T-cell (primary cell): Measurements from ENCODE around the gene LRRC2. TPM values are rescaled to one million over a fixed set of nuclear protein-coding genes. Genes with fewer than 3 reads are reported as not detected.

Experiments
- ATAC-seq, 4 experiments: fragments of 200-7000 bp in 3 of 4; fragments of 150-1000 bp in 1 of 4; cut with Tn5 transposase; replicated peaks in 1 of 4; 1 replicate in 3 of 4; 2 replicates in 1 of 4; pipeline ENCODE4 v1.10.0; 2021; ENCODE audit warnings: moderate library complexity in 3 of 4, mild to moderate bottlenecking in 2 of 4, moderate number of reproducible peaks in 1 of 4
- CTCF ChIA-PET, 2 donors: fragments of 300-600 bp; sonication (Branson Sonifier 250); formaldehyde crosslinking; loops; one replicate each; lab custom pipeline; 2022; ENCODE audit warnings: antibody characterized with exemption in 2 of 2; lab: Charles Lee
- POLR2A ChIA-PET, 2 donors: fragments of 300-600 bp; sonication (Branson Sonifier 250); formaldehyde crosslinking; loops; one replicate each; lab custom pipeline; 2022; ENCODE audit warnings: antibody characterized with exemption in 2 of 2; lab: Charles Lee
- DNase-seq, 35 experiments: peaks; one replicate each; pipeline versions ENCODE4 v3.0.0 to v3.0.0-alpha.2; 2013 to 2023
- H3K27ac ChIP-seq: one replicate; pipeline ENCODE4 v1.5.1; 2013; ENCODE audit warnings: low read length
- H3K27me3 ChIP-seq, 2 experiments: replicated peaks in 1 of 2; 1 replicate in 1 of 2; 2 replicates in 1 of 2; pipeline versions ENCODE4 v1.6.1 to v1.7.0; 2013; ENCODE audit warnings: low read length in 1 of 2, mixed read lengths in 1 of 2; ENCODE audit not compliant: control insufficient read depth in 2 of 2, insufficient read depth in 2 of 2; ENCODE audit errors: extremely low read depth in 1 of 2
- H3K36me3 ChIP-seq, 2 donors: 1 replicate in 1 of 2; 2 replicates in 1 of 2; pipeline versions ENCODE4 v1.6.1 to v1.7.0; 2013; ENCODE audit warnings: low read length in 1 of 2; ENCODE audit not compliant: control insufficient read depth in 2 of 2, insufficient read depth in 1 of 2; ENCODE audit errors: extremely low read depth in 1 of 2
- H3K4me1 ChIP-seq, 2 experiments: 1 replicate in 1 of 2; 2 replicates in 1 of 2; pipeline versions ENCODE4 v1.6.1 to v1.7.0; 2013; ENCODE audit warnings: low read length in 2 of 2, mixed read lengths in 1 of 2; ENCODE audit not compliant: insufficient read depth in 2 of 2, control insufficient read depth in 1 of 2; ENCODE audit errors: extremely low read depth in 1 of 2
- H3K4me3 ChIP-seq, 2 donors: 1 replicate in 1 of 2; 2 replicates in 1 of 2; pipeline versions ENCODE4 v1.5.1 to v1.7.0; 2013; ENCODE audit warnings: mild to moderate bottlenecking in 2 of 2, low read length in 1 of 2, moderate library complexity in 1 of 2; ENCODE audit not compliant: control insufficient read depth in 1 of 2; ENCODE audit errors: extremely low read depth in 1 of 2
- H3K9me3 ChIP-seq: 2 replicates; pipeline ENCODE4 v1.7.0; 2013
- H3K27ac Mint-ChIP-seq, 2 donors: one replicate each; pipeline ENCODE4 v1.8.0; 2020 to 2021; ENCODE audit warnings: mild to moderate bottlenecking in 2 of 2, mixed read lengths in 2 of 2
- H3K27me3 Mint-ChIP-seq, 2 donors: one replicate each; pipeline ENCODE4 v1.8.0; 2021 to 2022; ENCODE audit warnings: mixed read lengths in 2 of 2
- H3K36me3 Mint-ChIP-seq: one replicate; pipeline ENCODE4 v1.8.0; 2021; ENCODE audit warnings: mixed read lengths
- H3K4me1 Mint-ChIP-seq, 3 donors: one replicate each; pipeline ENCODE4 v1.8.0; 2020 to 2022; ENCODE audit warnings: mixed read lengths in 3 of 3, mild to moderate bottlenecking in 1 of 3
- H3K4me3 Mint-ChIP-seq, 3 donors: one replicate each; pipeline ENCODE4 v1.8.0; 2020 to 2022; ENCODE audit warnings: mild to moderate bottlenecking in 3 of 3, mixed read lengths in 3 of 3, moderate library complexity in 3 of 3
- H3K9me3 Mint-ChIP-seq, 3 donors: one replicate each; pipeline ENCODE4 v1.8.0; 2020 to 2022; ENCODE audit warnings: mixed read lengths in 3 of 3
- WGBS: methylation state at CpG from one replicate; pipeline ENCODE4 v1.1.5; 2013; ENCODE audit warnings: missing lambda C conversion rate; ENCODE audit not compliant: insufficient coverage; 5-methylcytosine and 5-hydroxymethylcytosine counted together
- total RNA-seq, 35 experiments: library from RNA in 6 of 35; stranded (reverse) in 6 of 35; fragments of 120-200 nt in 1 of 35; gene quantifications; one replicate each; pipeline versions ENCODE4 v1.2.1 to v1.2.4 and lab custom pipeline; 2013 to 2026

The LRRC2 gene
- total RNA-seq, 5 donors from 2014 or later (not counting 1 experiment from before 2014, with no cell fraction given), result 0.30 to 1.9 (median 1.0) TPM

DNA sequence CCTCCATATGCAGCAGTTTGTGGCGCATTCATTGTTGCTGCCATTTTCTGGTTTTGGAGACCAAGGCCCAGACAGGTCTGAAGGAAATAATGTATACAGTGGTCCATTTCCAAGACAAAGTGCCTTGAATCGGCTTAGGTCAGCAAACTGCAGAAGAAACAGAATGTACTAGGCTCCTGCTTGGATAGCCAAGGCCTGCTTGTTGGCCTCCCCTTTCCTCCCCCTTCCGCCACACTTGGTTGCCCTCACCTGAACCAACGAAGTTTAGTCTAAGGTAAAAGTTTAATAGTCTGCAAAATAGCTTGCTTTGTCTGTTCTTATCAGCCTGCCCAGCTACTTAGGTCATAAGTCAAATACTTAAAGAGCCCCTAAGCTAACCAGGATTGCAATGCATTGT, 80.3 kb downstream of the LRRC2 start:
- Histone ChIP-seq H3K9me3 (no peaks in the 10 kb centered on the region), H3K4me3 (no peak overlapping the region), H3K36me3 (no peaks in the 10 kb centered on the region), H3K27me3 (peaks cover 0 to 12% of the 10 kb centered on the region in 2 experiments), H3K27ac (no peak overlapping the region), H3K4me1 (peaks cover 11 to 16% of the 10 kb centered on the region in 2 experiments)
- ChIA-PET POLR2A (no interaction called here), CTCF (no interaction called here)
- WGBS, result 100% methylated on average over 1 of the region's 4 CpGs
- H3K27me3 Mint-ChIP-seq, result peaks cover 3 to 7% of the 10 kb centered on the region in 2 donors
- DNase-seq, result no peak
- H3K9me3 Mint-ChIP-seq, result no peaks in the 10 kb centered on the region
- H3K36me3 Mint-ChIP-seq, result no peaks in the 10 kb centered on the region
- no peak overlapping the region for H3K27ac Mint-ChIP-seq
- peaks cover 19 to 21% (median 19%) of the 10 kb centered on the region in 3 donors for H3K4me1 Mint-ChIP-seq
- ATAC-seq, result no peak
- H3K4me3 Mint-ChIP-seq, result no peak overlapping the region

DNA sequence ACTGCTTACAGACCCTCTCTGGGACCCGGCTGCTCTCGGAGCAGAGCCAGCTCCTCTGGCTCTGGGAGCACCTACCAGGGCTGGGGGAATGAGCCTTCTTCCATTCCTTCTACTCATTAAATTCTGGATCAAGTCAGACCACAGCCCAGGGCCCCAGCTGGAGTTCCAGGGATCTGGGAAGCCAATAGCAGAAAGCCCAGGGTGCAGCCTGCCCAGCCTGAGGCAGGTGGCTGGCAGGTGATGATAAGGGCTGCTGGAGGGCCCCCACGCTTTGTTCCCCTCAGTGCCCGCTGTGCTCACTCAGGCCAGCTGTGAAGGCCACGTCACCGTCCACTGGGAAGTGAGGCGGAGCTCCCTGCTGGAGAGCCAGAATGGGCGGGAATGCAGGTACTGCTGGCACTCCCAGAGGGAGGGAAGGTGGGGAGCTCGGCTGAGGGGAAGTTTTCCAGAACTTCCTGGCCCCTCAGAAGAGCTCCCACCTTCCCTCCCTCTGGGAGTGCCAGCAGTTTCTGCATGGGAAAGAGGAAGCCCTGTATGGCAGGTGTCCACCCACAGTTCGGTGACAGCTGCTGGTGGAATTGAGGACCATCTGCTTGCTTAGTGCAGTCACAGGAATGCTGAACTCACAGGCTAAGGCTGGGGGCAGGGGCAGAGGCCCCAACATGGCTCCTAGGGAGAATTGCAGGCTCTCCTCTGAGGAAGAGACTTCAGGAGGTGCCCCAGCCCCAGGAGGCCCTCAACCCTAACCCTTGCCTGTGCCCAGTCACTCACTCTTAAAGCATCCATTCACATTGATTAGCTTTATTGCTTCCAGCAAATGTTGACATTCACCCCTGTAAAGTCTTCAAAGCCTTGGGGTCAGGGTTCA, 81.0 kb downstream of the LRRC2 start:
- Histone ChIP-seq H3K4me3 (no peak overlapping the region), H3K36me3 (no peaks in the 10 kb centered on the region), H3K4me1 (peaks cover 11 to 16% of the 10 kb centered on the region in 2 experiments), H3K9me3 (no peaks in the 10 kb centered on the region), H3K27me3 (peaks cover 0 to 16% of the 10 kb centered on the region in 2 experiments), H3K27ac (no peak overlapping the region)
- Mint-ChIP-seq H3K36me3 (no peaks in the 10 kb centered on the region), H3K4me3 (no peak overlapping the region), H3K4me1 (peaks cover 17 to 19% (median 19%) of the 10 kb centered on the region in 3 donors), H3K27me3 (peaks cover 5 to 10% of the 10 kb centered on the region in 2 donors), H3K27ac (no peak overlapping the region), H3K9me3 (no peaks in the 10 kb centered on the region)
- DNase-seq (no peak), ATAC-seq (no peak)
- 92% methylated on average over 5 of the region's 10 CpGs for WGBS
- ChIA-PET CTCF (no interaction called here), POLR2A (no interaction called here)

DNA sequence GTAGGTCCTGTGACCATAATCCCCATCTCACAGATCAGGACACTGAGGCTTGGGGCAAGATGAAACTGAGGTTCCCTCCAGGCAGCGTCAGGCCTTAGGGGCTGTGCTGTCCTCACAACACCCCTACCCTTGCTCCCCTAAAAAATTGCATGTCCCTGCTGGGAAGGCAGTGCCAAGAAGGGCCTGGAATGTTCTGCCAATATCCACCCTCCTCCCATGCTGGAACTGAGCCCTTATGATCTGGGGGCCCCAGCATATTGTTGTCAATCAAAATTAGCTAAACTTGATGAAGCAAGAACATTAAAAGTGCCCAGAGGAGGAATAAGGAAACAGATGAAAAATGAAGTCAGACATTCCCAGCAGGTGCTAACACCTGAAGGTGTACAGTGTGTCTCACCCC, 81.7 kb downstream of the LRRC2 start:
- ChIA-PET CTCF (interaction anchor here in 1 of 2 donors (0.6 kb wide), 1 partner anchor 209 kb away, joined by 4 read pairs; the partner anchor contains the start of gene ALS2CL), POLR2A (no interaction called here)
- 83% methylated on average over 1 of the region's 1 CpG for WGBS
- H3K4me1 Mint-ChIP-seq, result peaks cover 9 to 12% (median 11%) of the 10 kb centered on the region in 3 donors
- H3K36me3 Mint-ChIP-seq, result no peaks in the 10 kb centered on the region
- no peaks in the 10 kb centered on the region for H3K9me3 ChIP-seq
- peaks cover 0 to 18% of the 10 kb centered on the region in 2 experiments for H3K27me3 ChIP-seq
- ATAC-seq, result no peak
- H3K9me3 Mint-ChIP-seq, result no peaks in the 10 kb centered on the region
- H3K27ac ChIP-seq, result no peak overlapping the region
- no peak for DNase-seq
- H3K27me3 Mint-ChIP-seq, result peaks cover 11 to 14% of the 10 kb centered on the region in 2 donors
- H3K4me3 ChIP-seq, result no peak overlapping the region
- H3K4me3 Mint-ChIP-seq, result no peak overlapping the region
- H3K36me3 ChIP-seq, result no peaks in the 10 kb centered on the region
- no peak overlapping the region for H3K27ac Mint-ChIP-seq
- H3K4me1 ChIP-seq, result peaks cover 6 to 12% of the 10 kb centered on the region in 2 experiments

DNA sequence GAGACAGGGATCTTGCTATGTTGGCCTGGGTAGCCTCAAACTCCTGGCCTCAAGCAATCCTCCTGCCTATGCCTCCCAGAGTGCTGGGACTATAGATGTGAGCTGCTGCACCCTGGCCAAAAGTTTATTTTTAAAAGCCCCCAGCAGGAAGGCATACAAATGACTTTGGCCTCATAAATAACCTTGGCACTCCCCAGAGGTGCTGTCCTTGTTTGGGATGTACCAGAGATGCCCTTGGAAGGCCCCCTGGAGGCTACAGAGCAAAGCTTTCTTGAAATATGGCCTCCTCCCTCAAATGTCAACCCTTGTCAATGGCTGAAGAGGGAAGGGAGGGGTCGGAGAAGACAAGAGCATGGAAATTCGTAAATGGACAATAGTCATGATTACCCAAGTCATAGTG, 82.3 kb downstream of the LRRC2 start:
- H3K27me3 ChIP-seq, result peaks cover 0 to 24% of the 10 kb centered on the region in 2 experiments
- H3K4me1 ChIP-seq, result peaks cover under 1 to 6% of the 10 kb centered on the region in 2 experiments
- no peaks in the 10 kb centered on the region for H3K9me3 ChIP-seq
- no peak overlapping the region for H3K27ac ChIP-seq
- H3K4me3 ChIP-seq, result no peak overlapping the region
- POLR2A ChIA-PET, result interaction anchor here in 1 of 2 donors (0.6 kb wide), 1 partner anchor 19 kb away, joined by 6 read pairs; no protein-coding TSS in a partner anchor
- peaks cover 16 to 18% of the 10 kb centered on the region in 2 donors for H3K27me3 Mint-ChIP-seq
- no peaks in the 10 kb centered on the region for H3K36me3 ChIP-seq
- ATAC-seq (no peak), DNase-seq (no peak)
- peaks cover 4 to 6% (median 5%) of the 10 kb centered on the region in 3 donors for H3K4me1 Mint-ChIP-seq
- H3K4me3 Mint-ChIP-seq, result no peak overlapping the region
- CTCF ChIA-PET, result interaction anchor here (0.6 to 0.8 kb wide), 2 partner anchors 18 to 210 kb away, joined by 4 read pairs; partner anchors contain the start of gene ALS2CL (in 1 of the 2)
- H3K27ac Mint-ChIP-seq, result no peak overlapping the region
- WGBS, result 80% methylated on average over 2 of the region's 2 CpGs
- no peaks in the 10 kb centered on the region for H3K9me3 Mint-ChIP-seq
- no peaks in the 10 kb centered on the region for H3K36me3 Mint-ChIP-seq

DNA sequence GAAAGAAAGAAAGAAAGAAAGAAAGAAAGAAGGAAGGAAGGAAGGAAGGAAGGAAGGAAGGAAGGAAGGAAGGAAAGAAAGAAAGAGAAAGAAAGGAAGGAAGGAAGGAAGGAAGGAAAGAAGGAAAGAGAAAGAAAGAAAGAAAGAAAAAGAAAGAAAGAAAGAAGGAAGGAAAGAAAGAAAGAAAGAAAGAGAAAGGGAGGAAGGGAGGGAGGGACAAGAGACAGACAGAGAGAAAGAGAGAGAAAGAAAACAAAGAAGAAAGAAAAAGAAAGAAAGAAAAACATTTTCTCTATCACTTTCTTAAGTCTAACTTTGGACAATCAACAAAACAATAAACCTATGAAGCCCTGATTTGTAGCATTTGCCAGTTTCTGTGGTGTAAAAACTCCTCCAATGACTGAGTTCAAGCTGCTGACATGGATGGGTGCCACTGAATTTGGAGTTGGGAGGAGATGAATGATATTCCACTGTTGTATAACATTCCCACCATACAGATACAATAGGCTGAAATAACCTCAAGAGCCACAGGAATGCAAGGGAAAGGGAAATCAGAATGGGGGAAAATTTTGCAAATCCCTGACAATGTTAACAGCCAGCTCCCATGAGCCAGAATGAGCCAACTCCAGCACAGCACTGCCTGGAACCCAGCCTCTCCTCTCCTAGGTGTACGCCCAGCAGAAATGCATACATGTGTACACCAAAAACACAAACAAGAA, 83.3 kb downstream of the LRRC2 start:
- Mint-ChIP-seq H3K27ac (no peak overlapping the region), H3K36me3 (no peaks in the 10 kb centered on the region), H3K9me3 (no peaks in the 10 kb centered on the region), H3K27me3 (peaks cover 17 to 29% of the 10 kb centered on the region in 2 donors), H3K4me3 (no peak overlapping the region), H3K4me1 (no peaks in the 10 kb centered on the region)
- ChIA-PET POLR2A (no interaction called here), CTCF (no interaction called here)
- ATAC-seq (no peak), DNase-seq (no peak)
- H3K36me3 ChIP-seq, result no peaks in the 10 kb centered on the region
- H3K9me3 ChIP-seq, result no peaks in the 10 kb centered on the region
- H3K4me1 ChIP-seq, result no peaks in the 10 kb centered on the region
- H3K27ac ChIP-seq, result no peak overlapping the region
- WGBS, result no CpG with 5 or more reads among the region's 1 CpG
- no peak overlapping the region for H3K4me3 ChIP-seq
- H3K27me3 ChIP-seq, result peaks cover 0 to 31% of the 10 kb centered on the region in 2 experiments

DNA sequence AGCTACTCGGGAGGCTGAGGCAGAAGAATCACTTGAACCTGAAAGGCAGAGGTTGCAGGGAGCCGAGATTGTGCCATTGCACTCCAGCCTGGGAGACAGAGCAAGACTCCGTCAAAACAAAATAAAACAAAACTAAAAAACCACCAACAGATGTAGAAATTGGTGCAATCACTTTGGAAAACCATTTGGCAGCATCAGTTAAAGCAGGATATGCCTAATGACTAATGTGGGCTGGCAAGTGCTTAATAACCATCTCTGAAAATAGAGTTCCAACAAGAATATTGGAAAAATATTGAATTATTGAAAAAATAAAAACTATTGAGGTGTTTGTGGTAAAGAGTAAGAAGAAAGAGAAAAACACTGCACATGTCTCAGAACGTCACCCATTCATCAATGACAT, 84.5 kb downstream of the LRRC2 start:
- Histone ChIP-seq H3K27ac (no peak overlapping the region), H3K4me3 (no peak overlapping the region), H3K27me3 (peaks cover 0 to 33% of the 10 kb centered on the region in 2 experiments), H3K9me3 (no peaks in the 10 kb centered on the region), H3K36me3 (no peaks in the 10 kb centered on the region), H3K4me1 (no peaks in the 10 kb centered on the region)
- CTCF ChIA-PET, result no interaction called here
- ATAC-seq (no peak), DNase-seq (no peak)
- Mint-ChIP-seq H3K27me3 (peaks cover 24 to 36% of the 10 kb centered on the region in 2 donors), H3K9me3 (no peaks in the 10 kb centered on the region), H3K27ac (no peak overlapping the region), H3K36me3 (no peaks in the 10 kb centered on the region), H3K4me1 (no peaks in the 10 kb centered on the region), H3K4me3 (no peak overlapping the region)
- POLR2A ChIA-PET, result no interaction called here
- WGBS, result no CpG with 5 or more reads among the region's 4 CpGs
